H1 (cell line): ENCODE results near the gene SIGLECL1. TPM values are rescaled to one million over a fixed set of nuclear protein-coding genes. Genes with fewer than 3 reads are reported as not detected.

Experiments
- CTCF ChIA-PET: fragments of 300-600 bp; sonication (Branson Sonifier 250); formaldehyde crosslinking; loops from one replicate; lab custom pipeline; 2021; ENCODE audit not compliant: partially characterized antibody; lab: Charles Lee
- POLR2A ChIA-PET: fragments of 300-600 bp; sonication (Branson Sonifier 250); formaldehyde crosslinking; loops from one replicate; lab custom pipeline; 2021; ENCODE audit warnings: inconsistent platforms; ENCODE audit not compliant: partially characterized antibody; lab: Charles Lee
- DNase-seq, 2 experiments: peaks; one replicate each; pipeline versions ENCODE4 v3.0.0 to v3.0.0-alpha.2; 2010 to 2022; ENCODE audit warnings: low spot score in 2 of 2, low read depth in 1 of 2, mixed read lengths in 1 of 2
- FAIRE-seq: peaks from 2 replicates; lab custom pipeline; 2011; peaks lifted over from hg19 to GRCh38; lab: Jason Lieb, UNC
- H2AFZ ChIP-seq: 2 replicates; pipeline ENCODE4 v1.8.1; 2012; ENCODE audit warnings: low read length, inconsistent platforms
- H2AK5ac ChIP-seq: 2 replicates; pipeline ENCODE4 v1.6.1; 2013; ENCODE audit warnings: low read depth, low read length
- H2BK120ac ChIP-seq: replicated peaks from 2 replicates; pipeline ENCODE3; 2013; ENCODE audit warnings: low read depth, low read length, inconsistent platforms
- H2BK12ac ChIP-seq: 2 replicates; pipeline ENCODE4 v1.6.1; 2013; ENCODE audit warnings: low read depth, low read length
- H2BK15ac ChIP-seq: 2 replicates; pipeline ENCODE4 v1.6.1; 2013; ENCODE audit warnings: low read length
- H2BK20ac ChIP-seq: 2 replicates; pipeline ENCODE4 v1.6.1; 2013; ENCODE audit warnings: low read length
- H2BK5ac ChIP-seq: 2 replicates; pipeline ENCODE4 v1.6.1; 2013; ENCODE audit warnings: low read depth, low read length
- H3K14ac ChIP-seq: 2 replicates; pipeline ENCODE4 v1.6.1; 2013; ENCODE audit warnings: inconsistent platforms; ENCODE audit not compliant: insufficient read length
- H3K18ac ChIP-seq: 2 replicates; pipeline ENCODE4 v1.6.1; 2013; ENCODE audit warnings: low read length; ENCODE audit errors: extremely low read depth
- H3K23ac ChIP-seq: 2 replicates; pipeline ENCODE4 v1.6.1; 2013; ENCODE audit warnings: inconsistent platforms; ENCODE audit not compliant: insufficient read length
- H3K23me2 ChIP-seq: 2 replicates; pipeline ENCODE4 v1.6.1; 2013; ENCODE audit warnings: low read depth, low read length
- H3K27ac ChIP-seq: 2 replicates; pipeline ENCODE4 v1.6.1; 2011; ENCODE audit warnings: low read depth, low read length, inconsistent platforms
- H3K27me3 ChIP-seq, 4 experiments: replicated peaks in 1 of 4; 1 replicate in 1 of 4; 2 replicates in 3 of 4; pipeline versions ENCODE4 v1.6.1 to v1.8.1; 2011 to 2013; ENCODE audit warnings: low read length in 3 of 4, mild to moderate bottlenecking in 3 of 4, inconsistent platforms in 2 of 4, mixed read lengths in 2 of 4, moderate library complexity in 1 of 4; ENCODE audit not compliant: control insufficient read depth in 3 of 4, insufficient read depth in 3 of 4; ENCODE audit errors: extremely low read depth in 1 of 4
- H3K36me3 ChIP-seq, 4 experiments: 2 replicates each; pipeline versions ENCODE4 v1.6.1 to v1.8.1; 2011 to 2013; ENCODE audit warnings: mild to moderate bottlenecking in 4 of 4, low read length in 3 of 4, moderate library complexity in 2 of 4, control low read depth in 1 of 4, inconsistent platforms in 1 of 4; ENCODE audit not compliant: insufficient read depth in 4 of 4, control insufficient read depth in 2 of 4
- H3K4ac ChIP-seq: replicated peaks from 2 replicates; pipeline ENCODE3; 2013; ENCODE audit warnings: low read length, low read depth, mixed read lengths, inconsistent platforms; ENCODE audit not compliant: insufficient read length
- H3K4me1 ChIP-seq, 4 experiments: replicated peaks in 1 of 4; 1 replicate in 1 of 4; 2 replicates in 3 of 4; pipeline versions ENCODE4 v1.6.1 to v1.8.1; 2011 to 2013; ENCODE audit warnings: low read length in 3 of 4, inconsistent platforms in 2 of 4, mixed read lengths in 1 of 4; ENCODE audit not compliant: insufficient read depth in 4 of 4, control insufficient read depth in 3 of 4
- H3K4me2 ChIP-seq, 2 experiments: 2 replicates each; pipeline versions ENCODE4 v1.6.1 to v1.8.1; 2011 to 2013; ENCODE audit warnings: low read depth in 2 of 2, low read length in 2 of 2, control low read depth in 1 of 2, inconsistent platforms in 1 of 2, mild to moderate bottlenecking in 1 of 2; ENCODE audit not compliant: insufficient read depth in 1 of 2
- H3K4me3 ChIP-seq, 4 experiments: fragments of 200-600, 300-600 bp in 1 of 4; sonication (generic), shearing (Covaris generic), sonication (Bioruptor Twin) in 1 of 4; 2 replicates each; pipeline versions ENCODE4 v1.5.1 to v1.8.1; 2011 to 2016; ENCODE audit warnings: low read length in 4 of 4, low read depth in 3 of 4, control low read depth in 2 of 4, inconsistent platforms in 2 of 4, mild to moderate bottlenecking in 2 of 4, mixed read lengths in 1 of 4, moderate library complexity in 1 of 4; ENCODE audit not compliant: insufficient read depth in 2 of 4; ENCODE audit errors: extremely low read depth in 1 of 4
- H3K56ac ChIP-seq: replicated peaks from 2 replicates; pipeline ENCODE3; 2013; ENCODE audit warnings: low read depth, mild to moderate bottlenecking, mixed read lengths, low read length, inconsistent platforms; ENCODE audit not compliant: insufficient read length
- H3K79me1 ChIP-seq: 2 replicates; pipeline ENCODE4 v1.6.1; 2013; ENCODE audit warnings: low read depth, low read length, control low read depth
- H3K79me2 ChIP-seq, 2 experiments: 2 replicates each; pipeline versions ENCODE4 v1.6.1 to v1.8.1; 2012 to 2013; ENCODE audit warnings: low read length in 2 of 2, mild to moderate bottlenecking in 2 of 2, inconsistent platforms in 1 of 2; ENCODE audit not compliant: insufficient read depth in 2 of 2, control insufficient read depth in 1 of 2
- H3K9ac ChIP-seq, 4 experiments: replicated peaks in 1 of 4; 1 replicate in 1 of 4; 2 replicates in 3 of 4; pipeline versions ENCODE4 v1.6.1 to v1.8.1; 2011 to 2013; ENCODE audit warnings: low read depth in 3 of 4, low read length in 3 of 4, control low read depth in 2 of 4, mild to moderate bottlenecking in 2 of 4, moderate library complexity in 2 of 4, inconsistent platforms in 1 of 4; ENCODE audit errors: extremely low read depth in 1 of 4
- H3K9me3 ChIP-seq, 2 experiments: 2 replicates each; pipeline versions ENCODE4 v1.6.1 to v1.8.1; 2012 to 2013; ENCODE audit warnings: mild to moderate bottlenecking in 2 of 2, moderate library complexity in 2 of 2, control low read depth in 1 of 2, inconsistent platforms in 1 of 2, low read depth in 1 of 2, low read length in 1 of 2, mixed read lengths in 1 of 2; ENCODE audit not compliant: insufficient read depth in 2 of 2
- H4K20me1 ChIP-seq, 2 experiments: replicated peaks in 1 of 2; 2 replicates each; pipeline versions ENCODE3 to v1.8.1; 2011 to 2013; ENCODE audit warnings: inconsistent platforms in 2 of 2, low read length in 2 of 2, mild to moderate bottlenecking in 1 of 2; ENCODE audit not compliant: insufficient read depth in 2 of 2, control insufficient read depth in 1 of 2
- H4K5ac ChIP-seq: 2 replicates; pipeline ENCODE4 v1.6.1; 2013; ENCODE audit warnings: low read length, low read depth, mixed read lengths, inconsistent platforms; ENCODE audit not compliant: insufficient read length
- H4K8ac ChIP-seq: 2 replicates; pipeline ENCODE4 v1.8.0; 2013; ENCODE audit warnings: mild to moderate bottlenecking, moderate library complexity, low read length, inconsistent platforms; ENCODE audit not compliant: insufficient read depth; ENCODE audit errors: extremely low read depth
- H4K91ac ChIP-seq: replicated peaks from 2 replicates; pipeline ENCODE3; 2013; ENCODE audit warnings: low read length, mixed read lengths, inconsistent platforms; ENCODE audit not compliant: insufficient read length
- RNF2 ChIP-seq: fragments of 200-900, 300-1000 bp; sonication (generic); IDR thresholded peaks from 2 replicates; pipeline ENCODE4 v1.7.1; 2016; ENCODE audit warnings: borderline replicate concordance, low read depth, mild to moderate bottlenecking, antibody characterized with exemption, low read length; ENCODE audit not compliant: poor library complexity, severe bottlenecking; ENCODE audit errors: missing control alignments
- WGBS, 2 experiments: shearing (Covaris generic) in 1 of 2; methylation state at CpG; one replicate each; pipeline versions ENCODE4 v1.1.6 to v1.1.7; 2013 to 2015; ENCODE audit warnings: low lambda C conversion rate in 2 of 2, mixed read lengths in 2 of 2, inconsistent platforms in 1 of 2, low coverage in 1 of 2, missing lambda C conversion rate in 1 of 2; ENCODE audit not compliant: insufficient replicate concordance in 2 of 2, insufficient coverage in 1 of 2, insufficient read length in 1 of 2; ENCODE audit errors: extremely low coverage in 1 of 2, missing lambda C conversion rate in 1 of 2; 5-methylcytosine and 5-hydroxymethylcytosine counted together
- polyA plus RNA-seq, 7 experiments: library from polyadenylated mRNA; depleted of rRNA in 3 of 7; stranded (reverse) in 5 of 7; unstranded in 2 of 7; fragments of >200 nt in 5 of 7; fragments of 200-250 nt in 2 of 7; gene quantifications; 1 replicate in 5 of 7; 2 replicates in 1 of 7; 4 replicates in 1 of 7; pipeline versions ENCODE4 v1.2.1 to v1.2.3, GENCODE V29; 2011 to 2013; ENCODE audit warnings: missing spikeins in 2 of 7, mixed read lengths in 2 of 7
- total RNA-seq: library from RNA; stranded (reverse); fragmentation: NEBNext Ultra II Directional; extraction: Animal tissue kit (Norgen Biotek cat#: 25700); gene quantifications from 2 replicates; pipeline ENCODE4 v1.2.1, GENCODE V29; 2021

Gene SIGLECL1
- total and polyA plus RNA-seq, 2 of the 8 experiments (the other 6 are each of a cell fraction or from before 2014, with no cell fraction given): not detected

DNA sequence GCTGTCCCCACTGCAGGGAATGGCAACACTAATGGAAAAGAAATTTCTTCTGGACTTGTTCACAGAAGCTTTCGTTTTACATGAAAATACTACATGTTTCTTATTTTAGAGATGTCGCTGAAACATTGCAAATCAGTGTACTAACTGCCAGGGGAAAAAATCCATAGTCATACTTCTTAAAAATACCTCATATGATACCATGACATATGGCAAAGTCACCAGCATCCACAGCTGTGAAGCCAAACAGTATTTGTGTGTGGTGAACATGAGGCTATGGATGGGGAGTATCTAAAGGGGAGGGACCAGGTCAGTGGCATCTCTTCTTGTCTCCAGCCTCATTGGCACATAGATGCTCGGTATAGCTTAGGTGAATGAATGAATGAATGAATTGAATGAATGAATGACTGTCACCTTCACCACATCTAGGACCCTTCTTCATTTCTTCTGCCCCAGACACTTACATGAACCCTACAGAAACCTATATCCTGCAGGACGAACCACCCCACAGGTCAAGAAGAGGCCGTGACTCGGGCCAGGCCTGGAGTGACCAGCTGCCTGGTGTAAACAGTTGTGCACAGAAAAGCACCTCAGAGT lies 40.6 kb upstream of the SIGLECL1 start:
- no peaks in the 10 kb centered on the region for H4K20me1 ChIP-seq
- H3K4ac ChIP-seq: no peak overlapping the region
- peaks cover 8 to 14% of the 10 kb centered on the region in 2 experiments for H3K9me3 ChIP-seq
- no peaks in the 10 kb centered on the region for H3K4me1 ChIP-seq
- H3K79me2 ChIP-seq: no peaks in the 10 kb centered on the region
- H2BK5ac ChIP-seq: no peak overlapping the region
- H2AFZ ChIP-seq: no peak overlapping the region
- no peak overlapping the region for H3K9ac ChIP-seq
- H3K18ac ChIP-seq: no peak overlapping the region
- H2BK12ac ChIP-seq: no peak overlapping the region
- ChIA-PET CTCF (interaction anchor here (1.1 to 1.2 kb wide), 2 partner anchors 42 to 62 kb away, joined by 4 read pairs; no protein-coding TSS in a partner anchor), POLR2A (no interaction called here)
- no peak overlapping the region for H2BK15ac ChIP-seq
- FAIRE-seq (no peak), DNase-seq (no peak)
- H2BK120ac ChIP-seq: no peak overlapping the region
- H3K4me3 ChIP-seq: no peak overlapping the region
- H3K36me3 ChIP-seq: no peaks in the 10 kb centered on the region
- no peak overlapping the region for H3K27ac ChIP-seq
- no peak overlapping the region for H4K5ac ChIP-seq
- no peaks in the 10 kb centered on the region; a peak in 1 of 7 replicates for H3K27me3 ChIP-seq
- TF ChIP-seq RNF2: no peak
- no peaks in the 10 kb centered on the region for H3K23me2 ChIP-seq
- no peak overlapping the region for H3K23ac ChIP-seq
- no peak overlapping the region for H2AK5ac ChIP-seq
- H2BK20ac ChIP-seq: no peak overlapping the region
- H4K8ac ChIP-seq: no peak overlapping the region
- H3K79me1 ChIP-seq: no peaks in the 10 kb centered on the region
- no peak overlapping the region for H3K4me2 ChIP-seq
- H3K14ac ChIP-seq: no peak overlapping the region
- H3K56ac ChIP-seq: no peak overlapping the region
- WGBS, 2 experiments: 86% methylated on average over 6 of the region's 6 CpGs; no CpG with 5 or more reads in 1 of the 2 experiments
- no peak overlapping the region for H4K91ac ChIP-seq
